ENCODE results near the gene ZNF500. TPM values are rescaled to one million over a fixed set of nuclear protein-coding genes. Genes with fewer than 3 reads are reported as not detected.

Gene ZNF500
- total and polyA plus RNA-seq, 2 experiments from 2014 or later, result 5.8 to 15.3 TPM

DNA sequence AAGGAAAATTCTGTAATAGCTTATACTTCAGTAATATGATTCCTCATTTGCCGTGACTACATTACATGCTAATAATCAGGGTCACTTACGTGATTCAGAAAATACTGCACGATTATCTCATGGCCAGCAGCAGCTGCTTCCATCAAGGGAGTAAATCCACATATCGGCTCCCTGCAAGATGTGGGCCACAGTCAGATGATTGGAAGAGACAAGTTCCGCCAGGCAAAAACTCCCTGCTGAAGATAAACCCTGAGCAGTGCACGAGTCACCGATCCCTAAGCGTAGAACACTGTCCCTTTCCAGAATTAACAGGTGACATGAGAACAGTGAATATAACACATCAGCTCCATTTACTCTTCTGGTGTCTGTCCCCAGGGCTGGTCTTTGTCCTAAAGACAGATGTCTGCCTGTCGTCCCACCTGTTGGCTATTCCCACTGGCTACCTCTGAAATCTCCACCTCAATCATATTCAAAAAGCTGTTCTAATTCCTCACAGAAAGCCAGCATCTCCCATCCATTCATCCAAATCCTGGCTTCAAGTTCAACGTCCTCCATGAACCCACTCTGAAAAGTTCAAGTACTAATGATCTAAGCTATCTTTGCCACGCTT, 42.2 kb downstream of the ZNF500 start:
- H3K79me2 ChIP-seq (replicated peaks; ENCODE audit: insufficient read depth), result peaks cover 13% of the 10 kb centered on the region; the same call in 1 of the 2 replicates
- 0 out of 2 replicates have a peak, but pooled peaks cover 3% of the 10 kb centered on the region for H4K20me1 ChIP-seq (replicated peaks; ENCODE audit: insufficient read depth)
- TF ChIP-seq ZNF114 (CRISPR knock-in tag; IDR thresholded peaks at IDR 0.05) (no peak), NANOG (IDR thresholded peaks at IDR 0.05; ENCODE audit: borderline replicate concordance) (no peak), EZH2phosphoT487 (IDR thresholded peaks at IDR 0.05; ENCODE audit: unreplicated experiment) (no peak), POLR2AphosphoS5 (IDR thresholded peaks at IDR 0.05; ENCODE audit: low read depth) (no peak)
- TF ChIP-seq, protein P1, sequence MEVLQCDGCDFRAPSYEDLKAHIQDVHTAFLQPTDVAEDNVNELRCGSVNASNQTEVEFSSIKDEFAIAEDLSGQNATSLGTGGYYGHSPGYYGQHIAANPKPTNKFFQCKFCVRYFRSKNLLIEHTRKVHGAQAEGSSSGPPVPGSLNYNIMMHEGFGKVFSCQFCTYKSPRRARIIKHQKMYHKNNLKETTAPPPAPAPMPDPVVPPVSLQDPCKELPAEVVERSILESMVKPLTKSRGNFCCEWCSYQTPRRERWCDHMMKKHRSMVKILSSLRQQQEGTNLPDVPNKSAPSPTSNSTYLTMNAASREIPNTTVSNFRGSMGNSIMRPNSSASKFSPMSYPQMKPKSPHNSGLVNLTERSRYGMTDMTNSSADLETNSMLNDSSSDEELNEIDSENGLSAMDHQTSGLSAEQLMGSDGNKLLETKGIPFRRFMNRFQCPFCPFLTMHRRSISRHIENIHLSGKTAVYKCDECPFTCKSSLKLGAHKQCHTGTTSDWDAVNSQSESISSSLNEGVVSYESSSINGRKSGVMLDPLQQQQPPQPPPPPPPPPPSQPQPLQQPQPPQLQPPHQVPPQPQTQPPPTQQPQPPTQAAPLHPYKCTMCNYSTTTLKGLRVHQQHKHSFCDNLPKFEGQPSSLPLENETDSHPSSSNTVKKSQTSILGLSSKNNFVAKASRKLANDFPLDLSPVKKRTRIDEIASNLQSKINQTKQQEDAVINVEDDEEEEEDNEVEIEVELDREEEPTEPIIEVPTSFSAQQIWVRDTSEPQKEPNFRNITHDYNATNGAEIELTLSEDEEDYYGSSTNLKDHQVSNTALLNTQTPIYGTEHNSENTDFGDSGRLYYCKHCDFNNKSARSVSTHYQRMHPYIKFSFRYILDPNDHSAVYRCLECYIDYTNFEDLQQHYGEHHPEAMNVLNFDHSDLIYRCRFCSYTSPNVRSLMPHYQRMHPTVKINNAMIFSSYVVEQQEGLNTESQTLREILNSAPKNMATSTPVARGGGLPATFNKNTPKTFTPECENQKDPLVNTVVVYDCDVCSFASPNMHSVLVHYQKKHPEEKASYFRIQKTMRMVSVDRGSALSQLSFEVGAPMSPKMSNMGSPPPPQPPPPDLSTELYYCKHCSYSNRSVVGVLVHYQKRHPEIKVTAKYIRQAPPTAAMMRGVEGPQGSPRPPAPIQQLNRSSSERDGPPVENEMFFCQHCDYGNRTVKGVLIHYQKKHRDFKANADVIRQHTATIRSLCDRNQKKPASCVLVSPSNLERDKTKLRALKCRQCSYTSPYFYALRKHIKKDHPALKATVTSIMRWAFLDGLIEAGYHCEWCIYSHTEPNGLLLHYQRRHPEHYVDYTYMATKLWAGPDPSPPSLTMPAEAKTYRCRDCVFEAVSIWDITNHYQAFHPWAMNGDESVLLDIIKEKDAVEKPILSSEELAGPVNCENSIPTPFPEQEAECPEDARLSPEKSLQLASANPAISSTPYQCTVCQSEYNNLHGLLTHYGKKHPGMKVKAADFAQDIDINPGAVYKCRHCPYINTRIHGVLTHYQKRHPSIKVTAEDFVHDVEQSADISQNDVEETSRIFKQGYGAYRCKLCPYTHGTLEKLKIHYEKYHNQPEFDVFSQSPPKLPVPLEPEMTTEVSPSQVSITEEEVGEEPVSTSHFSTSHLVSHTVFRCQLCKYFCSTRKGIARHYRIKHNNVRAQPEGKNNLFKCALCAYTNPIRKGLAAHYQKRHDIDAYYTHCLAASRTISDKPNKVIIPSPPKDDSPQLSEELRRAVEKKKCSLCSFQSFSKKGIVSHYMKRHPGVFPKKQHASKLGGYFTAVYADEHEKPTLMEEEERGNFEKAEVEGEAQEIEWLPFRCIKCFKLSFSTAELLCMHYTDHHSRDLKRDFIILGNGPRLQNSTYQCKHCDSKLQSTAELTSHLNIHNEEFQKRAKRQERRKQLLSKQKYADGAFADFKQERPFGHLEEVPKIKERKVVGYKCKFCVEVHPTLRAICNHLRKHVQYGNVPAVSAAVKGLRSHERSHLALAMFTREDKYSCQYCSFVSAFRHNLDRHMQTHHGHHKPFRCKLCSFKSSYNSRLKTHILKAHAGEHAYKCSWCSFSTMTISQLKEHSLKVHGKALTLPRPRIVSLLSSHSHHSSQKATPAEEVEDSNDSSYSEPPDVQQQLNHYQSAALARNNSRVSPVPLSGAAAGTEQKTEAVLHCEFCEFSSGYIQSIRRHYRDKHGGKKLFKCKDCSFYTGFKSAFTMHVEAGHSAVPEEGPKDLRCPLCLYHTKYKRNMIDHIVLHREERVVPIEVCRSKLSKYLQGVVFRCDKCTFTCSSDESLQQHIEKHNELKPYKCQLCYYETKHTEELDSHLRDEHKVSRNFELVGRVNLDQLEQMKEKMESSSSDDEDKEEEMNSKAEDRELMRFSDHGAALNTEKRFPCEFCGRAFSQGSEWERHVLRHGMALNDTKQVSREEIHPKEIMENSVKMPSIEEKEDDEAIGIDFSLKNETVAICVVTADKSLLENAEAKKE (CRISPR knock-in tag; IDR thresholded peaks at IDR 0.05), result no peak
- TF ChIP-seq, protein P2, sequence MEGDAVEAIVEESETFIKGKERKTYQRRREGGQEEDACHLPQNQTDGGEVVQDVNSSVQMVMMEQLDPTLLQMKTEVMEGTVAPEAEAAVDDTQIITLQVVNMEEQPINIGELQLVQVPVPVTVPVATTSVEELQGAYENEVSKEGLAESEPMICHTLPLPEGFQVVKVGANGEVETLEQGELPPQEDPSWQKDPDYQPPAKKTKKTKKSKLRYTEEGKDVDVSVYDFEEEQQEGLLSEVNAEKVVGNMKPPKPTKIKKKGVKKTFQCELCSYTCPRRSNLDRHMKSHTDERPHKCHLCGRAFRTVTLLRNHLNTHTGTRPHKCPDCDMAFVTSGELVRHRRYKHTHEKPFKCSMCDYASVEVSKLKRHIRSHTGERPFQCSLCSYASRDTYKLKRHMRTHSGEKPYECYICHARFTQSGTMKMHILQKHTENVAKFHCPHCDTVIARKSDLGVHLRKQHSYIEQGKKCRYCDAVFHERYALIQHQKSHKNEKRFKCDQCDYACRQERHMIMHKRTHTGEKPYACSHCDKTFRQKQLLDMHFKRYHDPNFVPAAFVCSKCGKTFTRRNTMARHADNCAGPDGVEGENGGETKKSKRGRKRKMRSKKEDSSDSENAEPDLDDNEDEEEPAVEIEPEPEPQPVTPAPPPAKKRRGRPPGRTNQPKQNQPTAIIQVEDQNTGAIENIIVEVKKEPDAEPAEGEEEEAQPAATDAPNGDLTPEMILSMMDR (conservative IDR thresholded peaks at IDR 0.05; ENCODE audit: low read depth in 2 of 2), result no peak
- no peaks in the 10 kb centered on the region for H3K9me2 ChIP-seq (ENCODE audit: insufficient read depth)
- ATAC-seq (no peak), DNase-seq (ENCODE audit: low spot score) (no peak)
- no peaks in the 10 kb centered on the region for H3K27me3 ChIP-seq (ENCODE audit: insufficient read depth)
- Mint-ChIP-seq H3K27ac (no peak overlapping the region), H3K27me3 (ENCODE audit: insufficient read depth, low read depth, poor library complexity) (peaks cover 3% of the 10 kb centered on the region), H3K4me3 (no peak overlapping the region), H3K4me1 (no peaks in the 10 kb centered on the region), H3K9me3 (no peaks in the 10 kb centered on the region; the same call in 2 of the 3 replicates), H3K36me3 (ENCODE audit: low read depth) (peaks cover 43% of the 10 kb centered on the region)
- H3K36me3 ChIP-seq (ENCODE audit: insufficient read depth), result peaks cover 17% of the 10 kb centered on the region
- no peak overlapping the region for H3K4me2 ChIP-seq
- H3K4me3 ChIP-seq, result no peak overlapping the region
- peak overlapping the region; percentile 69 for H3K27ac ChIP-seq (ENCODE audit: low read depth)
- no peak overlapping the region for H2AFZ ChIP-seq
- H3F3A ChIP-seq (replicated peaks; ENCODE audit: low read depth), result 0 out of 2 replicates have a peak, but pooled peaks cover 8% of the 10 kb centered on the region
- H3K4me1 ChIP-seq (ENCODE audit: insufficient read depth), result no peaks in the 10 kb centered on the region

Measured in GM23338 (cell line).